ENCODE results near the gene TAS2R41. TPM values are rescaled to one million over a fixed set of nuclear protein-coding genes. Genes with fewer than 3 reads are reported as not detected.

Gene TAS2R41
- polyA plus RNA-seq, 1 donor (not counting 4 experiments of a cell fraction or from before 2014, with no cell fraction given) = not detected

- Histone ChIP-seq H3K27me3 (ENCODE audit: control insufficient read depth, extremely low read depth, insufficient read depth, low read length) (no peaks in the 10 kb centered on the region), H3K9me3 (ENCODE audit: control insufficient read depth, low read depth, low read length) (no peaks in the 10 kb centered on the region), H3K4me1 (ENCODE audit: control insufficient read depth, extremely low read depth, insufficient read depth, low read length) (no peaks in the 10 kb centered on the region), H3K4me2 (ENCODE audit: control insufficient read depth, extremely low read depth, insufficient read depth, low read depth, low read length) (no peak overlapping the region), H4K20me1 (ENCODE audit: control insufficient read depth, extremely low read depth, insufficient read depth, low read length) (no peaks in the 10 kb centered on the region), H3K9ac (ENCODE audit: control insufficient read depth, extremely low read depth, insufficient read depth, low read length) (no peak overlapping the region), H3K27ac (ENCODE audit: control insufficient read depth, insufficient read depth, low read length) (no peak overlapping the region), H3K36me3 (ENCODE audit: control insufficient read depth in 2 of 2, extremely low read depth in 1 of 2, insufficient read depth in 2 of 2, low read length in 2 of 2) (no peaks in the 10 kb centered on the region), H3K79me2 (ENCODE audit: control insufficient read depth, insufficient read depth, low read length) (no peaks in the 10 kb centered on the region), H3K4me3 (ENCODE audit: control insufficient read depth in 2 of 3, extremely low read depth in 1 of 3, insufficient read depth in 2 of 3, low read depth in 1 of 3, low read length in 3 of 3) (no peak overlapping the region), H2AFZ (ENCODE audit: control insufficient read depth, low read length) (no peak overlapping the region), H3K9me1 (ENCODE audit: control insufficient read depth, extremely low read depth, insufficient read depth, low read length) (no peaks in the 10 kb centered on the region)
- dilution Hi-C loops (cut with MboI; ENCODE audit: extremely low pct_ligation_motif_present, low sequenced_read_pairs) = no loop called here
- DNase-seq (ENCODE audit: low read depth, low spot score) (no peak), FAIRE-seq (no peak)
- TF ChIP-seq CTCF (optimal IDR thresholded peaks at IDR 0.05 in 1 of 3, IDR thresholded peaks at IDR 0.05 in 1 of 3, conservative IDR thresholded peaks at IDR 0.05 in 1 of 3; ENCODE audit: extremely low read depth in 1 of 3, insufficient read depth in 2 of 3, low read length in 3 of 3) = no peak
- TF ChIP-seq EZH2 (IDR thresholded peaks at IDR 0.05; ENCODE audit: low read length) = no peak
Measured at GRCh38 chr7:143499743-143500348, 22.2 kb downstream of the TAS2R41 start.

GRCh38 chr7:143503261-143503660, 25.6 kb downstream of the TAS2R41 start:
- H2AFZ ChIP-seq (ENCODE audit: control insufficient read depth, low read length) = no peak overlapping the region
- dilution Hi-C loops (cut with MboI; ENCODE audit: extremely low pct_ligation_motif_present, low sequenced_read_pairs) = no loop called here
- FAIRE-seq = no peak
- H3K27ac ChIP-seq (ENCODE audit: control insufficient read depth, insufficient read depth, low read length) = no peak overlapping the region
- H3K4me1 ChIP-seq (ENCODE audit: control insufficient read depth, extremely low read depth, insufficient read depth, low read length) = peaks cover 8% of the 10 kb centered on the region
- no peak overlapping the region for H3K4me3 ChIP-seq (ENCODE audit: control insufficient read depth in 2 of 3, extremely low read depth in 1 of 3, insufficient read depth in 2 of 3, low read depth in 1 of 3, low read length in 3 of 3)
- H3K4me2 ChIP-seq (ENCODE audit: control insufficient read depth, extremely low read depth, insufficient read depth, low read depth, low read length) = no peak overlapping the region
- no peak for TF ChIP-seq EZH2 (IDR thresholded peaks at IDR 0.05; ENCODE audit: low read length)
- no peak for TF ChIP-seq CTCF (optimal IDR thresholded peaks at IDR 0.05 in 1 of 3, IDR thresholded peaks at IDR 0.05 in 1 of 3, conservative IDR thresholded peaks at IDR 0.05 in 1 of 3; ENCODE audit: extremely low read depth in 1 of 3, insufficient read depth in 2 of 3, low read length in 3 of 3)
- H3K27me3 ChIP-seq (ENCODE audit: control insufficient read depth, extremely low read depth, insufficient read depth, low read length) = no peaks in the 10 kb centered on the region
- H3K9me3 ChIP-seq (ENCODE audit: control insufficient read depth, low read depth, low read length) = no peaks in the 10 kb centered on the region
- no peaks in the 10 kb centered on the region for H4K20me1 ChIP-seq (ENCODE audit: control insufficient read depth, extremely low read depth, insufficient read depth, low read length)
- no peaks in the 10 kb centered on the region for H3K79me2 ChIP-seq (ENCODE audit: control insufficient read depth, insufficient read depth, low read length)
- DNase-seq (ENCODE audit: low read depth, low spot score) = no peak
- no peak overlapping the region for H3K9ac ChIP-seq (ENCODE audit: control insufficient read depth, extremely low read depth, insufficient read depth, low read length)
- H3K9me1 ChIP-seq (ENCODE audit: control insufficient read depth, extremely low read depth, insufficient read depth, low read length) = no peaks in the 10 kb centered on the region
- H3K36me3 ChIP-seq (ENCODE audit: control insufficient read depth in 2 of 2, extremely low read depth in 1 of 2, insufficient read depth in 2 of 2, low read length in 2 of 2) = no peaks in the 10 kb centered on the region
